T-helper 9 cell (primary cell): ENCODE measurements around the gene CDH26.
"Not testable (repeated sequence)": the region's sequence is repeated elsewhere in the genome, so short reads cannot be mapped to it uniquely, and the experiment has no call there.

Experiments used
- DNase-seq: peaks from one replicate; pipeline ENCODE4 v3.0.0-alpha.2; 2020

CDH26 gene

GRCh38 chr20:59942245-59942644 lies 16.0 kb upstream of the CDH26 start:
- no peak for DNase-seq

- DNase-seq, result no peak
Measured at GRCh38 chr20:59944726-59945125, 13.5 kb upstream of the CDH26 start.

- no peak for DNase-seq
Measured at GRCh38 chr20:59945175-59945574, 13.0 kb upstream of the CDH26 start.

- DNase-seq, result no peak
Measured at GRCh38 chr20:59945731-59946130, 12.5 kb upstream of the CDH26 start.

GRCh38 chr20:59947376-59947775 lies 10.8 kb upstream of the CDH26 start:
- no peak for DNase-seq

- DNase-seq, result no peak
Measured at GRCh38 chr20:59948212-59948611, 10.0 kb upstream of the CDH26 start.

GRCh38 chr20:59948828-59949720 lies 9.1 kb upstream of the CDH26 start:
- DNase-seq, result peak; percentile 12

GRCh38 chr20:59949911-59950310 lies 8.3 kb upstream of the CDH26 start:
- DNase-seq, result no peak

GRCh38 chr20:59954718-59955117 lies 3.5 kb upstream of the CDH26 start:
- DNase-seq, result no peak

GRCh38 chr20:59955131-59955796 lies 3.0 kb upstream of the CDH26 start:
- no peak for DNase-seq

GRCh38 chr20:59957568-59957967 lies 655 bp upstream of the CDH26 start:
- DNase-seq, result not testable (repeated sequence)

GRCh38 chr20:59958626-59959025 lies 403 bp downstream of the CDH26 start:
- DNase-seq, result no peak

- DNase-seq, result no peak
Measured at GRCh38 chr20:59961423-59961822, 3.2 kb downstream of the CDH26 start.

- no peak for DNase-seq
Measured at GRCh38 chr20:59962155-59962554, 3.9 kb downstream of the CDH26 start.

- no peak for DNase-seq
Measured at GRCh38 chr20:59966428-59966827, 8.2 kb downstream of the CDH26 start.

GRCh38 chr20:59971428-59971827 lies 13.2 kb downstream of the CDH26 start:
- no peak for DNase-seq

- no peak for DNase-seq
Measured at GRCh38 chr20:59972037-59972801, 14.0 kb downstream of the CDH26 start.

GRCh38 chr20:59976156-59976782 lies 18.0 kb downstream of the CDH26 start:
- DNase-seq, result no peak

GRCh38 chr20:59977086-59977485 lies 18.9 kb downstream of the CDH26 start:
- DNase-seq, result no peak

GRCh38 chr20:59983076-59983475 lies 24.9 kb downstream of the CDH26 start:
- DNase-seq, result no peak

GRCh38 chr20:59984541-59984940 lies 26.3 kb downstream of the CDH26 start:
- DNase-seq, result no peak

GRCh38 chr20:59985164-59985563 lies 26.9 kb downstream of the CDH26 start:
- DNase-seq, result no peak

GRCh38 chr20:59985864-59986263 lies 27.6 kb downstream of the CDH26 start:
- DNase-seq, result no peak
